IMR-90 (cell line): ENCODE results near the gene GPI. TPM values are rescaled to one million over a fixed set of nuclear protein-coding genes. Genes with fewer than 3 reads are reported as not detected.

Experiments used
- ATAC-seq: fragments of 200-7000 bp; cut with Tn5 transposase; 2 replicates; pipeline ENCODE4 v1.9.1; 2020; ENCODE audit warnings: low read depth, mild to moderate bottlenecking, moderate library complexity
- BruUV-seq: library from RNA; stranded (reverse); fragments of 400-500 nt; replicated peaks from 2 replicates; lab custom pipeline; 2021; lab: Mats Ljungman, UMichigan
- CTCF ChIA-PET: fragments of 300-600 bp; formaldehyde crosslinking; extraction: SDS; loops from one replicate; lab custom pipeline; 2021; ENCODE audit warnings: antibody characterized with exemption; lab: Yijun Ruan, JAX
- POLR2A ChIA-PET: fragments of 300-600 bp; sonication (Branson Sonifier 250); formaldehyde crosslinking; loops from one replicate; lab custom pipeline; 2022; ENCODE audit warnings: antibody characterized with exemption; ENCODE audit not compliant: unreplicated experiment; lab: Charles Lee
- DNase-seq: peaks from one replicate; pipeline ENCODE4 v3.0.0; 2013
- H2AFZ ChIP-seq: replicated peaks from 2 replicates; pipeline ENCODE3; 2013; ENCODE audit warnings: low read length, mild to moderate bottlenecking; ENCODE audit not compliant: poor library complexity
- H2AK5ac ChIP-seq: 2 replicates; pipeline ENCODE4 v1.6.1; 2013; ENCODE audit warnings: low read depth, low read length, inconsistent platforms
- H2AK9ac ChIP-seq: replicated peaks from 2 replicates; pipeline ENCODE3; 2013; ENCODE audit warnings: mild to moderate bottlenecking, low read depth, low read length, moderate library complexity; ENCODE audit not compliant: poor library complexity
- H2BK120ac ChIP-seq: 2 replicates; pipeline ENCODE4 v1.6.1; 2013; ENCODE audit warnings: low read depth, low read length, inconsistent platforms
- H2BK15ac ChIP-seq: 3 replicates; pipeline ENCODE4 v1.6.1; 2013; ENCODE audit warnings: low read depth, low read length, inconsistent platforms
- H2BK20ac ChIP-seq: 2 replicates; pipeline ENCODE4 v1.6.1; 2013; ENCODE audit warnings: low read depth, mild to moderate bottlenecking, inconsistent platforms, low read length, moderate library complexity
- H2BK5ac ChIP-seq: 2 replicates; pipeline ENCODE4 v1.6.1; 2013; ENCODE audit warnings: mild to moderate bottlenecking, low read depth, low read length, inconsistent platforms; ENCODE audit not compliant: poor library complexity, severe bottlenecking
- H3K14ac ChIP-seq: replicated peaks from 2 replicates; pipeline ENCODE4 v1.6.1; 2013; ENCODE audit warnings: low read depth, low read length, inconsistent platforms
- H3K18ac ChIP-seq: 2 replicates; pipeline ENCODE4 v1.6.1; 2013; ENCODE audit warnings: low read depth, low read length, control low read depth
- H3K23ac ChIP-seq: 2 replicates; pipeline ENCODE4 v1.6.1; 2013; ENCODE audit warnings: low read depth, low read length, inconsistent platforms
- H3K27ac ChIP-seq: 2 replicates; pipeline ENCODE4 v1.5.1; 2013; ENCODE audit warnings: mild to moderate bottlenecking, control low read depth, low read length; ENCODE audit not compliant: insufficient read depth
- H3K27me3 ChIP-seq: 2 replicates; pipeline ENCODE4 v1.6.1; 2013; ENCODE audit warnings: low read length; ENCODE audit not compliant: control insufficient read depth, insufficient read depth
- H3K36me3 ChIP-seq: 2 replicates; pipeline ENCODE4 v1.6.1; 2013; ENCODE audit warnings: low read length, mixed read lengths; ENCODE audit not compliant: control insufficient read depth, insufficient read depth
- H3K4ac ChIP-seq: 2 replicates; pipeline ENCODE4 v1.6.1; 2013; ENCODE audit warnings: low read depth, low read length, inconsistent platforms
- H3K4me1 ChIP-seq: 2 replicates; pipeline ENCODE4 v1.6.1; 2013; ENCODE audit warnings: low read length, mixed read lengths; ENCODE audit not compliant: control insufficient read depth, insufficient read depth
- H3K4me2 ChIP-seq: 2 replicates; pipeline ENCODE4 v1.6.1; 2013; ENCODE audit warnings: low read depth, mild to moderate bottlenecking, control low read depth, low read length, moderate library complexity
- H3K4me3 ChIP-seq: 2 replicates; pipeline ENCODE4 v1.5.1; 2013; ENCODE audit warnings: low read depth, mild to moderate bottlenecking, control low read depth, low read length, moderate library complexity; ENCODE audit not compliant: insufficient read depth
- H3K56ac ChIP-seq: 2 replicates; pipeline ENCODE4 v1.6.1; 2013; ENCODE audit warnings: low read length, inconsistent platforms; ENCODE audit not compliant: insufficient read depth; ENCODE audit errors: extremely low read depth
- H3K79me1 ChIP-seq, 2 experiments: 2 replicates each; pipeline ENCODE4 v1.6.1; 2013; ENCODE audit warnings: low read length in 2 of 2, inconsistent platforms in 1 of 2, low read depth in 1 of 2
- H3K9ac ChIP-seq: 2 replicates; pipeline ENCODE4 v1.6.1; 2013; ENCODE audit warnings: low read depth, low read length, control low read depth
- H3K9me1 ChIP-seq: 2 replicates; pipeline ENCODE4 v1.6.1; 2013; ENCODE audit warnings: low read length, inconsistent platforms; ENCODE audit not compliant: insufficient read depth
- H3K9me3 ChIP-seq: 2 replicates; pipeline ENCODE4 v1.6.1; 2013; ENCODE audit warnings: low read length; ENCODE audit not compliant: control insufficient read depth, insufficient read depth
- H4K20me1 ChIP-seq: 2 replicates; pipeline ENCODE4 v1.6.1; 2013; ENCODE audit warnings: low read length, inconsistent platforms; ENCODE audit not compliant: insufficient read depth
- H4K5ac ChIP-seq: 2 replicates; pipeline ENCODE4 v1.6.1; 2013; ENCODE audit warnings: mild to moderate bottlenecking, low read depth, low read length, control low read depth
- H4K8ac ChIP-seq, 2 experiments: 2 replicates each; pipeline ENCODE4 v1.6.1; 2013; ENCODE audit warnings: low read depth in 2 of 2, low read length in 2 of 2, control low read depth in 1 of 2, inconsistent platforms in 1 of 2
- H4K91ac ChIP-seq: 2 replicates; pipeline ENCODE4 v1.6.1; 2013; ENCODE audit warnings: low read depth, low read length, inconsistent platforms; ENCODE audit not compliant: insufficient read depth
- BHLHE40 ChIP-seq: fragments of 150-350 bp; IDR thresholded peaks from 2 replicates; pipeline ENCODE4 v1.6.1; 2016; ENCODE audit warnings: mild to moderate bottlenecking, low read depth, low read length
- MAZ ChIP-seq: IDR thresholded peaks from 2 replicates; pipeline ENCODE4 v1.6.1; 2012; ENCODE audit warnings: low read depth, mild to moderate bottlenecking, low read length, improper control_type of control experiment, moderate library complexity, borderline replicate concordance
- RAD21 ChIP-seq: IDR thresholded peaks from 2 replicates; pipeline ENCODE4 v1.6.1; 2012; ENCODE audit warnings: low read length, improper control_type of control experiment
- WGBS, 2 experiments: methylation state at CpG; one replicate each; pipeline versions ENCODE4 v1.1.5 to v1.1.7; 2013; ENCODE audit warnings: missing lambda C conversion rate in 2 of 2; ENCODE audit not compliant: insufficient read length in 1 of 2; ENCODE audit errors: extremely low coverage in 2 of 2; 5-methylcytosine and 5-hydroxymethylcytosine counted together
- dilution Hi-C: fragments of 300-500 bp; cut with HindIII; formaldehyde crosslinking; loops from one replicate; pipeline ENCODE4 v1.14.3; 2018; ENCODE audit warnings: low sequenced_read_pairs; ENCODE audit not compliant: unreplicated experiment
- in situ Hi-C: fragments of 300-500 bp; cut with MboI; formaldehyde crosslinking; loops from 3 replicates; pipeline ENCODE4 v1.14.3; 2019; ENCODE audit warnings: low sequenced_read_pairs, inconsistent platforms, mixed read lengths
- intact Hi-C: fragments of 100-400 bp; cut with micrococcal nuclease; formaldehyde crosslinking; loops from 2 replicates; pipeline ENCODE4 v1.10.0; 2022
- polyA plus RNA-seq, 3 experiments: library from polyadenylated mRNA; depleted of rRNA; stranded (reverse); fragments of >200 nt; gene quantifications; 2 replicates each; pipeline ENCODE4 v1.2.3, GENCODE V29; 2012; ENCODE audit warnings: low replicate concordance in 1 of 3
- total RNA-seq: library from RNA; depleted of rRNA; stranded (reverse); fragments of >200 nt; gene quantifications from 2 replicates; pipeline ENCODE4 v1.2.3, GENCODE V29; 2012

GPI gene
- total and polyA plus RNA-seq, 2 of the 4 experiments (the other 2 are of a cell fraction): 147 to 239 TPM

DNA sequence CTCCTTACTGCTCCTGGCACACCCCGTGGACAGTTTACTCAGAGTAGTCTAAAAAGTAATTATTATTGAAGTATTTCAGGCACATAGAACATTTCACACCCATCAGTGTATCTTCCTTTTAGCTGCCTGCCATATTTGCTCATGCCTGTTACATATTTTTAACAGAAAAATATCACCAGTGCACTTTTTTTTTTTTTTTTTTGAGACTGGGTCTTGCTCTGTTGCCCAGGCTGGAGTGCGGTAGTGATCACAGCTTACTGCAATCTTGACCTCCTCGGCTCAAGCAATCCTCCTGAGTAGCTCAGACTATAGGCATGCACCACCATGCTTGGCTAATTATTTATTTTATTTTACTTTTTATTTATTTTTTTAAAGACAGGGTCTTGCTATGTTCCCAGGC lies 40.7 kb upstream of the GPI start:
- dilution Hi-C loops: no loop called here
- no peak overlapping the region for H4K8ac ChIP-seq
- no TSS peak for BruUV-seq
- no peak overlapping the region for H3K14ac ChIP-seq
- no CpG with 5 or more reads among the region's 3 CpGs for WGBS, 2 experiments
- no peak overlapping the region for H4K5ac ChIP-seq
- peaks cover 15% of the 10 kb centered on the region; the same call in 1 of the 2 replicates for H4K20me1 ChIP-seq
- H3K23ac ChIP-seq: no peak overlapping the region
- H3K9me1 ChIP-seq: peaks cover 26% of the 10 kb centered on the region
- no peak overlapping the region for H2AK5ac ChIP-seq
- no peak overlapping the region for H2BK120ac ChIP-seq
- H4K91ac ChIP-seq: no peak overlapping the region
- H2AK9ac ChIP-seq: no peak overlapping the region
- ATAC-seq: no peak
- in situ Hi-C loops: no loop called here
- no peak overlapping the region for H3K18ac ChIP-seq
- no peak overlapping the region; the same call in 1 of the 2 replicates for H3K4ac ChIP-seq
- POLR2A ChIA-PET: no interaction called here
- no peaks in the 10 kb centered on the region for H3K9me3 ChIP-seq
- no peak for DNase-seq
- intact Hi-C loops: no loop called here
- no peak overlapping the region for H2BK15ac ChIP-seq
- H3K4me1 ChIP-seq: peaks cover 14% of the 10 kb centered on the region
- H3K79me1 ChIP-seq: peaks cover 19 to 57% of the 10 kb centered on the region in 2 experiments
- peaks cover 24% of the 10 kb centered on the region for H3K36me3 ChIP-seq
- no peaks in the 10 kb centered on the region for H3K27me3 ChIP-seq
- no peak overlapping the region for H3K27ac ChIP-seq
- no peak overlapping the region for H2AFZ ChIP-seq
- CTCF ChIA-PET: interaction anchor here (0.6 kb wide), 1 partner anchor 63 kb away, joined by 8 read pairs; no protein-coding TSS in a partner anchor
- no peak overlapping the region for H3K4me2 ChIP-seq
- no peak overlapping the region for H3K9ac ChIP-seq
- H3K4me3 ChIP-seq: no peak overlapping the region
- no peak overlapping the region for H2BK5ac ChIP-seq
- no peak overlapping the region for H2BK20ac ChIP-seq
- no peak for TF ChIP-seq MAZ
- no peak for TF ChIP-seq RAD21
- TF ChIP-seq BHLHE40: no peak
- H3K56ac ChIP-seq: no peak overlapping the region
